Pancreas (tissue), 10 donors: ENCODE results near the gene ANKRD42. TPM values are rescaled to one million over a fixed set of nuclear protein-coding genes. Genes with fewer than 3 reads are reported as not detected.

ENCODE experiments used
- ATAC-seq, 4 donors: fragments of 200-7000 bp; cut with Tn5 transposase; one replicate each; pipeline versions ENCODE4 v1.8.0 to v1.9.1; 2020; ENCODE audit warnings: mild to moderate bottlenecking in 4 of 4, moderate library complexity in 4 of 4
- DNase-seq, 6 donors: peaks; one replicate each; pipeline ENCODE4 v3.0.0-alpha.2; 2020
- FAIRE-seq: peaks from 2 replicates; lab custom pipeline; 2012; peaks lifted over from hg19 to GRCh38; lab: Jason Lieb, UNC
- H3K27ac ChIP-seq, 4 donors: fragments of 200-600 bp; sonication (generic); 1 replicate in 3 of 4; 2 replicates in 1 of 4; pipeline versions ENCODE4 v1.5.0 to v1.8.0; 2020
- H3K27me3 ChIP-seq, 4 donors: fragments of 200-600 bp; one replicate each; pipeline ENCODE4 v1.8.0; 2021
- H3K36me3 ChIP-seq, 3 donors: fragments of 200-600 bp; sonication (generic) in 1 of 3; one replicate each; pipeline versions ENCODE4 v1.5.0 to v1.8.0; 2020 to 2021
- H3K4me1 ChIP-seq, 3 donors: fragments of 200-600 bp; one replicate each; pipeline ENCODE4 v1.8.0; 2021
- H3K4me3 ChIP-seq, 4 donors: fragments of 200-600 bp; sonication (generic) in 2 of 4; one replicate each; pipeline versions ENCODE4 v1.5.0 to v1.8.0; 2020 to 2021
- H3K9me3 ChIP-seq, 4 donors: fragments of 200-600 bp; one replicate each; pipeline ENCODE4 v1.8.0; 2021
- CTCF ChIP-seq, 4 donors: fragments of 200-600 bp; sonication (generic) in 3 of 4; IDR thresholded peaks; one replicate each; pipeline versions ENCODE4 v1.5.0 to v1.8.0; 2021; ENCODE audit warnings: antibody characterized with exemption in 4 of 4
- WGBS, 2 donors: extraction: QIAGEN DNeasy Blood & Tissue Kit; methylation state at CpG; one replicate each; pipeline ENCODE4 v1.1.7; 2013; 5-methylcytosine and 5-hydroxymethylcytosine counted together
- intact Hi-C, 3 donors: fragments of 100-400 bp; cut with DNase I; formaldehyde crosslinking; loops; one replicate each; pipeline versions ENCODE4 v1.11.1 to v1.14.2; 2022
- polyA plus RNA-seq, 2 donors: library from polyadenylated mRNA; stranded (reverse); fragments of 200-250 nt; gene quantifications; one replicate each; pipeline ENCODE4 v1.2.3, GENCODE V29; 2013
- total RNA-seq, 6 donors: library from RNA; stranded (reverse); fragmentation: NEBNext Ultra II Directional in 4 of 6; extraction: Animal tissue kit (Norgen Biotek cat#: 25700) in 4 of 6; gene quantifications; one replicate each; pipeline versions ENCODE4 v1.2.1 to v1.2.4, GENCODE V29; 2021 to 2023
- donor health status: healthy with polysubstance abuse.
- donor health status: DM: no; HTN: no; CAD: no; lungs with moderate emphysema.
- donor health status: DM: no; HTN: no; CAD: no.
- donor health status: control.
- donor health status: control.
- donor health status: Bipolar disorder and iron deficiency.
- donor health status: DM: yes; HTN: yes; CAD: no.
- donor health status: DM: no; HTN: no; CAD: no.
- donor health status: DM: no; HTN: no; CAD: no.
- donor health status: DM: yes; HTN: yes; CAD: no.

The ANKRD42 gene
- total and polyA plus RNA-seq, 8 donors = 3.5 to 8.1 (median 5.3) TPM

DNA sequence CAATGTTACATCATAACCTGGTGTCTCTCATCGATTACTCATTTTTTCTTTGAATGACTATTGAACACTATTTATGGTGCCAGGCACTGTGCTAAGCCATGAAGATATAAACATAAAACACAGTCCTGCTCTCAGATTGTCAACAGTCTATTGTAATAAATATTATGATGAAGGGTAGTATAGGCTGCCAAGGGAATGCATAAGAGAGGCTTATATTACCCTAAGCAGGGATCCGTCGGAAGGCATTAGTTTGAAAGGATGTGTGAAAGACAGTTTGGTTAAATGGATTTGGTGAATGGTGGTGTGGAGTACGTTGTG, 99.9 kb downstream of the ANKRD42 start:
- 72 to 77% methylated on average over 4 of the region's 4 CpGs for WGBS, 2 donors
- H3K4me1 ChIP-seq = no peaks in the 10 kb centered on the region
- no peak overlapping the region for H3K27ac ChIP-seq
- H3K36me3 ChIP-seq = no peaks in the 10 kb centered on the region
- FAIRE-seq = no peak
- no peak overlapping the region for H3K4me3 ChIP-seq
- no peaks in the 10 kb centered on the region for H3K9me3 ChIP-seq
- intact Hi-C loops = loop anchor here in 2 of 3 donors (5.0 to 10.0 kb wide), 2 partner anchors 521 to 524 kb away; no protein-coding TSS in a partner anchor
- H3K27me3 ChIP-seq = no peaks in the 10 kb centered on the region
- no peak for ATAC-seq
- no peak for DNase-seq
- no peak for TF ChIP-seq CTCF (IDR thresholded peaks at IDR 0.05)

GRCh38 chr11:83294208-83294607, 100.7 kb downstream of the ANKRD42 start:
- Histone ChIP-seq H3K36me3 (no peaks in the 10 kb centered on the region), H3K27ac (no peak overlapping the region), H3K4me1 (no peaks in the 10 kb centered on the region), H3K27me3 (no peaks in the 10 kb centered on the region), H3K9me3 (no peaks in the 10 kb centered on the region), H3K4me3 (no peak overlapping the region)
- 78 to 85% methylated on average over 4 of the region's 4 CpGs for WGBS, 2 donors
- DNase-seq (no peak), FAIRE-seq (no peak), ATAC-seq (no peak)
- intact Hi-C loops = loop anchor here in 2 of 3 donors (5.0 to 10.0 kb wide), 2 partner anchors 521 to 523 kb away; no protein-coding TSS in a partner anchor
- no peak for TF ChIP-seq CTCF (IDR thresholded peaks at IDR 0.05)

Other genes starting within 250 kb of the ANKRD42 start
- 1 to 10 TPM; 4.0 to 6.7 (median 5.3) TPM for gene RAB30, start 121.8 kb upstream of the ANKRD42 start, total RNA-seq
- 1 to 10 TPM; 1.0 to 1.5 TPM for gene RAB30, start 121.8 kb upstream of the ANKRD42 start, polyA plus RNA-seq
- 10 to 100 TPM; 18.4 to 34.3 (median 25.3) TPM for gene PCF11, start 36.6 kb upstream of the ANKRD42 start, total RNA-seq
- gene PCF11, start 36.6 kb upstream of the ANKRD42 start, polyA plus RNA-seq = 10 to 100 TPM; 23.5 to 31.2 TPM
- 10 to 100 TPM; 12.1 to 25.1 (median 14.9) TPM for gene CCDC90B, start 92.7 kb downstream of the ANKRD42 start, total RNA-seq
- 10 to 100 TPM; 16.5 to 19.5 TPM for gene CCDC90B, start 92.7 kb downstream of the ANKRD42 start, polyA plus RNA-seq